HCT116 (cell line): ENCODE results near the gene ZNF746. TPM values are rescaled to one million over a fixed set of nuclear protein-coding genes. Genes with fewer than 3 reads are reported as not detected.

Experiments used
- ATAC-seq: fragments of 200-7000 bp; cut with Tn5 transposase; 2 replicates; pipeline ENCODE4 v1.9.1; 2020; ENCODE audit warnings: mild to moderate bottlenecking, moderate library complexity
- BruUV-seq: library from RNA; stranded (reverse); fragments of 400-500 nt; replicated peaks from 2 replicates; lab custom pipeline; 2021; lab: Mats Ljungman, UMichigan
- CTCF ChIA-PET: fragments of 300-600 bp; sonication (Branson Sonifier 250); formaldehyde crosslinking; loops from one replicate; lab custom pipeline; 2021; ENCODE audit warnings: antibody characterized with exemption; lab: Charles Lee
- POLR2A ChIA-PET: fragments of 300-600, 350-600 bp; sonication (Branson Sonifier 250); formaldehyde crosslinking; loops from one replicate; lab custom pipeline; 2021; ENCODE audit warnings: antibody characterized with exemption; lab: Charles Lee
- RAD21 ChIA-PET, 2 experiments: fragments of 300-600 bp; sonication (Branson Sonifier 250); formaldehyde crosslinking; loops; one replicate each; lab custom pipeline; 2023; ENCODE audit warnings: low total read pairs in 2 of 2; ENCODE audit not compliant: uncharacterized antibody in 2 of 2, unreplicated experiment in 2 of 2, low non-redundant PET in 1 of 2; lab: Charles Lee
- DNase-seq: peaks from one replicate; pipeline ENCODE4 v3.0.0-alpha.2; 2010; ENCODE audit warnings: low read depth, low spot score
- H2AFZ ChIP-seq: fragments of 200-600 bp; shearing (Covaris generic), sonication (generic); 2 replicates; pipeline ENCODE4 v1.6.1; 2017; ENCODE audit warnings: low read depth, mixed run types, mixed read lengths, antibody characterized with exemption, low read length; ENCODE audit not compliant: poor library complexity, severe bottlenecking
- H3K27ac ChIP-seq: 2 replicates; pipeline ENCODE4 v1.5.1; 2012; ENCODE audit warnings: low read depth, low read length
- H3K27me3 ChIP-seq: fragments of 200-600 bp; sonication (generic); 2 replicates; pipeline ENCODE4 v1.6.1; 2016; ENCODE audit warnings: mixed run types, low read length, mixed read lengths; ENCODE audit not compliant: insufficient read depth
- H3K36me3 ChIP-seq, 2 experiments: fragments of 200-500 bp in 1 of 2; fragments of 200-600 bp in 1 of 2; sonication (Bioruptor generic) in 1 of 2; sonication (generic) in 1 of 2; 2 replicates each; pipeline versions ENCODE4 v1.5.1 to v1.6.1; 2014 to 2016; ENCODE audit warnings: low read length in 2 of 2, inconsistent platforms in 1 of 2, mixed read lengths in 1 of 2, mixed run types in 1 of 2; ENCODE audit not compliant: insufficient read depth in 2 of 2, control insufficient read depth in 1 of 2
- H3K4me1 ChIP-seq, 2 experiments: fragments of 200-600 bp in 1 of 2; sonication (generic) in 1 of 2; 2 replicates each; pipeline versions ENCODE4 v1.5.1 to v1.6.1; 2012 to 2017; ENCODE audit warnings: low read length in 2 of 2, inconsistent platforms in 1 of 2, mild to moderate bottlenecking in 1 of 2, mixed read lengths in 1 of 2, mixed run types in 1 of 2, moderate library complexity in 1 of 2; ENCODE audit not compliant: insufficient read depth in 2 of 2, control insufficient read depth in 1 of 2
- H3K4me2 ChIP-seq: fragments of 200-600 bp; sonication (generic); 2 replicates; pipeline ENCODE4 v1.6.1; 2017; ENCODE audit warnings: mixed run types, low read length, mixed read lengths
- H3K4me3 ChIP-seq, 2 experiments: fragments of 200-600 bp in 1 of 2; sonication (generic) in 1 of 2; replicated peaks in 1 of 2; 2 replicates each; pipeline ENCODE4 v1.5.1; 2011 to 2016; ENCODE audit warnings: low read length in 2 of 2, control low read depth in 1 of 2, low read depth in 1 of 2, mild to moderate bottlenecking in 1 of 2, mixed read lengths in 1 of 2, mixed run types in 1 of 2
- H3K79me2 ChIP-seq: fragments of 200-600 bp; sonication (generic); 2 replicates; pipeline ENCODE4 v1.6.1; 2017; ENCODE audit warnings: mild to moderate bottlenecking, mixed run types, low read length, moderate library complexity, mixed read lengths; ENCODE audit not compliant: insufficient read depth
- H3K9ac ChIP-seq: fragments of 200-600 bp; sonication (generic); 2 replicates; pipeline ENCODE4 v1.6.1; 2016; ENCODE audit warnings: low read length, mixed read lengths
- H3K9me2 ChIP-seq: fragments of 200-600 bp; sonication (generic), shearing (Covaris generic); 2 replicates; pipeline ENCODE4 v1.6.1; 2017; ENCODE audit warnings: mixed run types, mild to moderate bottlenecking, moderate library complexity; ENCODE audit not compliant: insufficient read depth
- H3K9me3 ChIP-seq, 2 experiments: fragments of 200-500 bp in 1 of 2; fragments of 200-600 bp in 1 of 2; sonication (Bioruptor generic) in 1 of 2; sonication (generic) in 1 of 2; 2 replicates each; pipeline ENCODE4 v1.6.1; 2014 to 2017; ENCODE audit warnings: low read length in 2 of 2, mixed read lengths in 2 of 2, inconsistent platforms in 1 of 2, low read depth in 1 of 2, mild to moderate bottlenecking in 1 of 2, mixed run types in 1 of 2, moderate library complexity in 1 of 2; ENCODE audit not compliant: control insufficient read depth in 1 of 2, insufficient read depth in 1 of 2
- H4K20me1 ChIP-seq: fragments of 200-600 bp; sonication (generic), shearing (Covaris generic); 2 replicates; pipeline ENCODE4 v1.6.1; 2017; ENCODE audit warnings: mixed run types, mild to moderate bottlenecking, moderate library complexity; ENCODE audit not compliant: insufficient read depth
- EGR1 ChIP-seq: IDR thresholded peaks from 2 replicates; pipeline ENCODE4 v1.6.1; 2012; ENCODE audit warnings: low read depth
- POLR2A ChIP-seq: IDR thresholded peaks from 2 replicates; pipeline ENCODE4 v1.7.0; 2011; ENCODE audit warnings: borderline replicate concordance; ENCODE audit not compliant: insufficient read depth, insufficient read length; ENCODE audit errors: extremely low read depth
- POLR2AphosphoS5 ChIP-seq: IDR thresholded peaks from 2 replicates; pipeline ENCODE4 v1.6.1; 2011; ENCODE audit warnings: mild to moderate bottlenecking, low read depth, low read length, moderate library complexity
- RAD21 ChIP-seq: IDR thresholded peaks from 2 replicates; pipeline ENCODE4 v1.6.1; 2012; ENCODE audit warnings: low read depth, mild to moderate bottlenecking
- REST ChIP-seq: IDR thresholded peaks from 2 replicates; pipeline ENCODE4 v1.6.1; 2012; ENCODE audit warnings: low read depth
- SIN3A ChIP-seq: IDR thresholded peaks from 2 replicates; pipeline ENCODE4 v1.6.1; 2012; ENCODE audit warnings: low read depth
- SRF ChIP-seq: IDR thresholded peaks from 2 replicates; pipeline ENCODE4 v1.6.1; 2012; ENCODE audit warnings: low read depth
- TCF7L2 ChIP-seq: IDR thresholded peaks from 2 replicates; pipeline ENCODE4 v1.7.0; 2011; ENCODE audit warnings: borderline replicate concordance, inconsistent platforms; ENCODE audit not compliant: insufficient read depth, insufficient read length; ENCODE audit errors: extremely low read depth
- intact Hi-C: fragments of 100-400 bp; cut with micrococcal nuclease; formaldehyde crosslinking; loops from 2 replicates; pipeline ENCODE4 v1.10.0; 2022
- total RNA-seq: library from RNA; stranded (reverse); gene quantifications from one replicate; pipeline ENCODE4 v1.2.1, GENCODE V29; 2021; ENCODE audit not compliant: unreplicated experiment

ZNF746 gene
- total RNA-seq, 1 experiment from 2014 or later, result 18.7 TPM

GRCh38 chr7:149454750-149455149 is 42.9 kb downstream of the ZNF746 start:
- Histone ChIP-seq H3K4me3 (no peak overlapping the region), H3K27ac (no peak overlapping the region), H4K20me1 (no peaks in the 10 kb centered on the region), H3K9ac (no peak overlapping the region), H3K4me1 (peaks cover 7 to 10% of the 10 kb centered on the region in 2 experiments; a peak in 2 of 4 replicates), H3K79me2 (peaks cover 29% of the 10 kb centered on the region), H3K9me2 (no peaks in the 10 kb centered on the region), H3K27me3 (no peaks in the 10 kb centered on the region), H3K36me3 (peaks cover 12 to 31% of the 10 kb centered on the region in 2 experiments; a peak in 3 of 4 replicates), H2AFZ (no peak overlapping the region), H3K9me3 (no peaks in the 10 kb centered on the region), H3K4me2 (no peak overlapping the region)
- ATAC-seq, result no peak
- CTCF ChIA-PET, result no interaction called here
- intact Hi-C loops, result loop anchor here (5.0 kb wide), 1 partner anchor 192 kb away; the partner anchor contains the start of gene ZNF783
- no peak for DNase-seq
- RAD21 ChIA-PET, result no interaction called here
- BruUV-seq, result no TSS peak
- POLR2A ChIA-PET, result no interaction called here
- TF ChIP-seq SIN3A (no peak), RAD21 (no peak), REST (no peak), TCF7L2 (no peak), EGR1 (no peak), SRF (no peak), POLR2A (no peak)

- H3K27ac ChIP-seq, result no peak overlapping the region
- ATAC-seq, result no peak
- H3K79me2 ChIP-seq, result peaks cover 24% of the 10 kb centered on the region
- H2AFZ ChIP-seq, result no peak overlapping the region
- H3K4me3 ChIP-seq, result no peak overlapping the region
- peaks cover 4 to 6% of the 10 kb centered on the region in 2 experiments; a peak in 2 of 4 replicates for H3K4me1 ChIP-seq
- no peak overlapping the region for H3K4me2 ChIP-seq
- H3K9me3 ChIP-seq, result no peaks in the 10 kb centered on the region
- H4K20me1 ChIP-seq, result no peaks in the 10 kb centered on the region
- ChIA-PET POLR2A (no interaction called here), RAD21 (no interaction called here), CTCF (no interaction called here)
- TF ChIP-seq EGR1 (no peak), POLR2AphosphoS5 (no peak)
- no peak overlapping the region for H3K9ac ChIP-seq
- no peaks in the 10 kb centered on the region for H3K9me2 ChIP-seq
- H3K36me3 ChIP-seq, result peaks cover 15 to 35% of the 10 kb centered on the region in 2 experiments; a peak in 3 of 4 replicates
- DNase-seq, result no peak
- intact Hi-C loops, result no loop called here
- no peaks in the 10 kb centered on the region for H3K27me3 ChIP-seq
- BruUV-seq, result no TSS peak
Observed at GRCh38 chr7:149454006-149454405, 43.6 kb downstream of the ZNF746 start.
